ENCODE data around the gene LGALS9B. TPM values are rescaled to one million over a fixed set of nuclear protein-coding genes. Genes with fewer than 3 reads are reported as not detected.

Gene LGALS9B
- total and polyA plus RNA-seq, 2 of the 13 experiments (the other 11 are each of a cell fraction or from before 2014, with no cell fraction given) = not detected

Small RNA genes within 50 kb of the gene (small RNA-seq; reads per million reads assigned to genes)
- 0 reads per million in 3 experiments for gene YWHAEP3 (ENCODE audit: insufficient read depth in 2 of 3, insufficient read length in 3 of 3, low read depth in 2 of 3, low replicate concordance in 1 of 3)

Other genes starting within 250 kb of the LGALS9B start
- gene CDRT15L2, start 112.2 kb upstream of the LGALS9B start, total RNA-seq (2016; rRNA removed; fragmentation: Illumina TruSeq; extraction: Trizol) = not detected in 2 replicates
- gene CDRT15L2, start 112.2 kb upstream of the LGALS9B start, polyA plus RNA-seq (2011; rRNA removed) = not detected in 2 replicates